Keratinocyte (primary cell): ENCODE results near the gene SFMBT2. TPM values are rescaled to one million over a fixed set of nuclear protein-coding genes. Genes with fewer than 3 reads are reported as not detected.
"Not testable (repeated sequence)": the region's sequence is repeated elsewhere in the genome, so short reads cannot be mapped to it uniquely, and the experiment has no call there.

Experiments used
- DNase-seq: peaks from one replicate; pipeline ENCODE4 v3.0.0-alpha.2; 2011; ENCODE audit warnings: low read depth, missing footprints, low spot score
- FAIRE-seq: peaks from 2 replicates; lab custom pipeline; 2011; peaks lifted over from hg19 to GRCh38; lab: Jason Lieb, UNC
- H2AFZ ChIP-seq: 2 replicates; pipeline ENCODE4 v1.6.0; 2012; ENCODE audit warnings: low read length, control low read depth, inconsistent platforms; ENCODE audit not compliant: control insufficient read depth
- H3K27ac ChIP-seq: 2 replicates; pipeline ENCODE4 v1.5.1; 2011; ENCODE audit warnings: low read length; ENCODE audit not compliant: control insufficient read depth, insufficient read depth
- H3K27me3 ChIP-seq: 3 replicates; pipeline ENCODE4 v1.6.0; 2011; ENCODE audit warnings: low read length; ENCODE audit not compliant: control insufficient read depth, insufficient read depth; ENCODE audit errors: extremely low read depth
- H3K36me3 ChIP-seq, 2 experiments: 2 replicates in 1 of 2; 3 replicates in 1 of 2; pipeline ENCODE4 v1.5.1; 2011; ENCODE audit warnings: low read length in 2 of 2, mild to moderate bottlenecking in 1 of 2; ENCODE audit not compliant: control insufficient read depth in 2 of 2, insufficient read depth in 2 of 2; ENCODE audit errors: extremely low read depth in 1 of 2
- H3K4me1 ChIP-seq: 3 replicates; pipeline ENCODE4 v1.5.1; 2011; ENCODE audit warnings: low read length; ENCODE audit not compliant: control insufficient read depth, insufficient read depth; ENCODE audit errors: extremely low read depth
- H3K4me2 ChIP-seq: 3 replicates; pipeline ENCODE4 v1.6.0; 2011; ENCODE audit warnings: low read depth, low read length; ENCODE audit not compliant: control insufficient read depth, insufficient read depth; ENCODE audit errors: extremely low read depth
- H3K4me3 ChIP-seq, 3 experiments: fragments of 200-600 bp in 1 of 3; sonication (generic) in 1 of 3; 2 replicates in 2 of 3; 3 replicates in 1 of 3; pipeline ENCODE4 v1.5.1; 2011 to 2016; ENCODE audit warnings: low read length in 3 of 3, mild to moderate bottlenecking in 3 of 3, control low read depth in 2 of 3, inconsistent platforms in 1 of 3, low read depth in 1 of 3, mixed read lengths in 1 of 3, mixed run types in 1 of 3, moderate library complexity in 1 of 3; ENCODE audit not compliant: control insufficient read depth in 2 of 3, insufficient read depth in 2 of 3; ENCODE audit errors: extremely low read depth in 1 of 3
- H3K79me2 ChIP-seq: 2 replicates; pipeline ENCODE4 v1.6.0; 2012; ENCODE audit warnings: low read length; ENCODE audit not compliant: control insufficient read depth, insufficient read depth
- H3K9ac ChIP-seq: 3 replicates; pipeline ENCODE4 v1.6.0; 2011; ENCODE audit warnings: low read length; ENCODE audit not compliant: control insufficient read depth, insufficient read depth; ENCODE audit errors: extremely low read depth
- H3K9me1 ChIP-seq: 3 replicates; pipeline ENCODE4 v1.6.0; 2011; ENCODE audit warnings: low read length; ENCODE audit not compliant: control insufficient read depth, insufficient read depth; ENCODE audit errors: extremely low read depth
- H3K9me3 ChIP-seq: 2 replicates; pipeline ENCODE4 v1.5.1; 2012; ENCODE audit warnings: low read depth, low read length; ENCODE audit not compliant: control insufficient read depth
- H4K20me1 ChIP-seq: 3 replicates; pipeline ENCODE4 v1.6.0; 2011; ENCODE audit warnings: low read length; ENCODE audit not compliant: control insufficient read depth, insufficient read depth; ENCODE audit errors: extremely low read depth
- EZH2 ChIP-seq: IDR thresholded peaks from one replicate; pipeline ENCODE4 v1.6.1; 2012; ENCODE audit warnings: inconsistent platforms, mild to moderate bottlenecking, low read length, moderate library complexity
- dilution Hi-C: fragments of 300-500 bp; cut with MboI; formaldehyde crosslinking; loops from one replicate; pipeline ENCODE4 v1.7.0; 2020; ENCODE audit warnings: low sequenced_read_pairs; ENCODE audit not compliant: extremely low pct_ligation_motif_present
- polyA plus RNA-seq, 5 experiments: library from polyadenylated mRNA; depleted of rRNA in 3 of 5; stranded (reverse) in 3 of 5; stranded (forward) in 1 of 5; unstranded in 1 of 5; fragments of >200 nt; gene quantifications; 1 replicate in 1 of 5; 2 replicates in 3 of 5; 3 replicates in 1 of 5; pipeline versions ENCODE4 v1.2.1 to v1.2.3, GENCODE V29; 2011 to 2012; ENCODE audit warnings: missing spikeins in 2 of 5, low read depth in 1 of 5, low replicate concordance in 1 of 5
- TF ChIP-seq, protein P1 (sequence below), 3 experiments: IDR thresholded peaks in 1 of 3; conservative IDR thresholded peaks in 1 of 3; optimal IDR thresholded peaks in 1 of 3; 2 replicates in 2 of 3; 3 replicates in 1 of 3; pipeline versions ENCODE3 to v1.5.1; 2011; ENCODE audit warnings: low read length in 3 of 3, mild to moderate bottlenecking in 3 of 3, moderate library complexity in 2 of 3, control low read depth in 1 of 3, inconsistent platforms in 1 of 3; ENCODE audit not compliant: insufficient read depth in 2 of 3; ENCODE audit errors: extremely low read depth in 1 of 3

The SFMBT2 gene
- polyA plus RNA-seq, 1 donor (not counting 4 experiments of a cell fraction or from before 2014, with no cell fraction given) = 0.71 TPM

DNA sequence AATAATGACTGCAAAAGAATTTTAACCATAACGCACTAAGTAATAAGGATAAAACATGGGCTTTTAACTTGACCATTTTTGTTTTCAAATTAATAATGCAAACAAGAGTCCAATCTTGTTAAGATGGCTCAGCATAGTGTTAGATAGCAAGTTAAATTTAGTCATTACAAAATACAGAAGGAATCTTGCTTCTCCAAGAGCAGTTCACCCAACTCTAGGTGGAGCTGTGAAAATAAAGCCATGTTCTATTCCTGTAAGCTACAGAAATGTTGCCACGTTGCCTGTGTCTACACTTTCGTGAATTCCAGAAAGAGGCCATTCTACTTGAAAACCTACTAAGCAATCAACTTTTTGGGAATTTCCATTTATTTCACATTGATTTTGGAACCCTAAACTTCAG lies 191.9 kb downstream of the SFMBT2 start:
- no peaks in the 10 kb centered on the region for H3K9me1 ChIP-seq
- dilution Hi-C loops = no loop called here
- no peak overlapping the region for H2AFZ ChIP-seq
- H3K27ac ChIP-seq = no peak overlapping the region
- peak; percentile 5 for FAIRE-seq
- H3K9me3 ChIP-seq = no peaks in the 10 kb centered on the region
- no peak overlapping the region for H3K4me3 ChIP-seq
- H4K20me1 ChIP-seq = no peaks in the 10 kb centered on the region
- no peaks in the 10 kb centered on the region for H3K79me2 ChIP-seq
- no peak for DNase-seq
- H3K9ac ChIP-seq = no peak overlapping the region
- no peaks in the 10 kb centered on the region for H3K27me3 ChIP-seq
- H3K4me2 ChIP-seq = no peak overlapping the region
- H3K4me1 ChIP-seq = no peaks in the 10 kb centered on the region
- H3K36me3 ChIP-seq = no peaks in the 10 kb centered on the region
- no peak for TF ChIP-seq EZH2
- TF ChIP-seq, protein P1, sequence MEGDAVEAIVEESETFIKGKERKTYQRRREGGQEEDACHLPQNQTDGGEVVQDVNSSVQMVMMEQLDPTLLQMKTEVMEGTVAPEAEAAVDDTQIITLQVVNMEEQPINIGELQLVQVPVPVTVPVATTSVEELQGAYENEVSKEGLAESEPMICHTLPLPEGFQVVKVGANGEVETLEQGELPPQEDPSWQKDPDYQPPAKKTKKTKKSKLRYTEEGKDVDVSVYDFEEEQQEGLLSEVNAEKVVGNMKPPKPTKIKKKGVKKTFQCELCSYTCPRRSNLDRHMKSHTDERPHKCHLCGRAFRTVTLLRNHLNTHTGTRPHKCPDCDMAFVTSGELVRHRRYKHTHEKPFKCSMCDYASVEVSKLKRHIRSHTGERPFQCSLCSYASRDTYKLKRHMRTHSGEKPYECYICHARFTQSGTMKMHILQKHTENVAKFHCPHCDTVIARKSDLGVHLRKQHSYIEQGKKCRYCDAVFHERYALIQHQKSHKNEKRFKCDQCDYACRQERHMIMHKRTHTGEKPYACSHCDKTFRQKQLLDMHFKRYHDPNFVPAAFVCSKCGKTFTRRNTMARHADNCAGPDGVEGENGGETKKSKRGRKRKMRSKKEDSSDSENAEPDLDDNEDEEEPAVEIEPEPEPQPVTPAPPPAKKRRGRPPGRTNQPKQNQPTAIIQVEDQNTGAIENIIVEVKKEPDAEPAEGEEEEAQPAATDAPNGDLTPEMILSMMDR (optimal IDR thresholded peaks at IDR 0.05 in 1 of 3, IDR thresholded peaks at IDR 0.05 in 1 of 3, conservative IDR thresholded peaks at IDR 0.05 in 1 of 3; ENCODE audit: extremely low read depth in 1 of 3, insufficient read depth in 2 of 3, low read length in 3 of 3) = no peak

DNA sequence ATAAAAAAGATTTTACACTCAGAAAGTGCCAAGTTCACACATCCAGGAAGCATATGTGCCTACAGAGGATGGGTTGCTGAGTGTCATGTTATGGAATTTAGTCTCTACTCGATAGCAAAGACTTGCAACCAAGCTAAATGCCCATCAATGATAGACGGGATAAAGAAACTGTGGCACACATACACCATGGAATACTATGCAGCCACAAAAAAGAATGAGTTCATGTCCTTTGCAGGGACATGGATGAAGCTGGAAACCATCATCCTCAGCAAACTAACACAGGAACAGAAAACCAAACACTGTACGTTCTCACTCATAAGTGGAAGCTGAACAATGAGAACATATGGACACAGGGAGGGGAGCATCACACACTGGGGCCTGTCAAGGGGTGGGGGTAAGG lies 198.1 kb downstream of the SFMBT2 start:
- H4K20me1 ChIP-seq, H3K27me3 ChIP-seq, H3K4me1 ChIP-seq, H3K36me3 ChIP-seq, H3K79me2 ChIP-seq, DNase-seq, H2AFZ ChIP-seq, H3K27ac ChIP-seq, H3K9ac ChIP-seq, H3K4me2 ChIP-seq, FAIRE-seq, H3K9me1 ChIP-seq, H3K4me3 ChIP-seq, H3K9me3 ChIP-seq, dilution Hi-C loops: not testable (repeated sequence)

DNA sequence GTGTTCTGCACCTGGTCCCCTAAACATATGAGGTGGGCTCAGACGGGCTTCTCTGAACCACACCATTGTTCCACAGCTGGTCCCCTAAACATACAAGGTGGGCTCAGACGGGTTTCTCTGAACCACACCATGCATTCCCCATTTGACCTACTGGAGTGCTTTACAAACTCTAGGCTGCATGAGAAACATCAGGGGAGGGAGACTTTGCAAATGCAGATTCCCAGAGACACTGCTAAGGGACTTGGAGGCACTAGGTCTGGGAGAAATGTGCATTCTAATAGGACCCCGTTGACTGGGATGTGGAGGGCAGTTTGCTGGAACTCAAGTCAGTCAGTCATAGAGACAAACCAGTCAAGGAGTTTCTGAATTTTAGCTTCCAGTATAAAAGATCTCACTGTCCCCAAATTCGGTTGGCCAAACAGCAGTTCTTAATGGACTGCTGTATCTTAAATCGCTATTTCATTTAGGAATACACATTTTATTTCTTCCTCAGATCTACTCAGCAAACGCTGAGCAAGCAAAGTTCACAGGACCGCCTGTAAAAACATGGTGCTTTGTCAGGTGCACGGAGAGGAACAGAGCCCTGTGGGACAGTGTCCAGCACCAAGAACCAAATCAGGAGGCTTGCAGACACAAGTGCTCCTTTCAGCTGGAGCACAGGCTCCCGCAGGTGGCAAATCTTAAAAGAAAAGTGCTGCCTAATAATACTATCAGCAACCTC lies 198.8 kb downstream of the SFMBT2 start:
- dilution Hi-C loops = no loop called here
- Histone ChIP-seq H3K4me2 (no peak overlapping the region), H3K36me3 (no peaks in the 10 kb centered on the region), H3K4me3 (no peak overlapping the region), H4K20me1 (no peaks in the 10 kb centered on the region), H3K9ac (no peak overlapping the region), H3K27me3 (no peaks in the 10 kb centered on the region), H3K9me3 (no peaks in the 10 kb centered on the region), H3K79me2 (no peaks in the 10 kb centered on the region), H3K4me1 (no peaks in the 10 kb centered on the region), H3K27ac (no peak overlapping the region), H2AFZ (no peak overlapping the region), H3K9me1 (no peaks in the 10 kb centered on the region)
- DNase-seq (no peak), FAIRE-seq (no peak)
- TF ChIP-seq, protein P1 (optimal IDR thresholded peaks at IDR 0.05 in 1 of 3, IDR thresholded peaks at IDR 0.05 in 1 of 3, conservative IDR thresholded peaks at IDR 0.05 in 1 of 3; ENCODE audit: extremely low read depth in 1 of 3, insufficient read depth in 2 of 3, low read length in 3 of 3) = no peak
- no peak for TF ChIP-seq EZH2
